GM12878 (cell line): ENCODE measurements around the gene TSC2. TPM values are rescaled to one million over a fixed set of nuclear protein-coding genes. Genes with fewer than 3 reads are reported as not detected.

Experiments used
- ATAC-seq: fragments of 200-7000 bp; cut with Tn5 transposase; 3 replicates; pipeline ENCODE4 v1.9.1; 2020; ENCODE audit warnings: mild to moderate bottlenecking, moderate library complexity
- BruUV-seq: library from RNA; stranded (reverse); fragments of 400-500 nt; replicated peaks from 2 replicates; lab custom pipeline; 2021; lab: Mats Ljungman, UMichigan
- CTCF ChIA-PET: fragments of 300-600 bp; sonication (Branson Sonifier 250); formaldehyde crosslinking; extraction: SDS; loops from one replicate; lab custom pipeline; 2021; ENCODE audit warnings: inconsistent platforms; lab: Yijun Ruan, JAX
- POLR2A ChIA-PET: fragments of 350-600 bp; formaldehyde crosslinking; extraction: SDS; loops from one replicate; lab custom pipeline; 2021; ENCODE audit warnings: inconsistent platforms; lab: Charles Lee
- RAD21 ChIA-PET: fragments of 300-600 bp; sonication (Branson Sonifier 250); formaldehyde crosslinking; loops from one replicate; lab custom pipeline; 2023; ENCODE audit warnings: antibody characterized with exemption; ENCODE audit not compliant: unreplicated experiment; lab: Charles Lee
- SMC1A ChIA-PET: fragments of 300-600 bp; sonication (Branson Sonifier 250); formaldehyde crosslinking; loops from one replicate; lab custom pipeline; 2023; ENCODE audit not compliant: unreplicated experiment, uncharacterized antibody; lab: Charles Lee
- DNase-seq: peaks from one replicate; pipeline ENCODE4 v3.0.0-alpha.2; 2011; ENCODE audit warnings: low read depth, low spot score
- FAIRE-seq: peaks from 3 replicates; lab custom pipeline; 2011; peaks lifted over from hg19 to GRCh38; lab: Jason Lieb, UNC
- H2AFZ ChIP-seq: 2 replicates; pipeline ENCODE4 v1.6.0; 2011; ENCODE audit warnings: low read depth, low read length, control low read depth; ENCODE audit not compliant: control insufficient read depth
- H3K27ac ChIP-seq: 2 replicates; pipeline ENCODE4 v1.5.1; 2011; ENCODE audit warnings: control low read depth; ENCODE audit not compliant: control insufficient read depth, insufficient read depth
- H3K27me3 ChIP-seq, 2 experiments: replicated peaks in 1 of 2; 2 replicates each; pipeline versions ENCODE4 v1.6.0 to v1.6.1; 2011; ENCODE audit warnings: low read length in 1 of 2; ENCODE audit not compliant: control insufficient read depth in 2 of 2, insufficient read depth in 2 of 2
- H3K36me3 ChIP-seq, 2 experiments: 2 replicates each; pipeline ENCODE4 v1.5.1; 2011; ENCODE audit warnings: low read length in 1 of 2; ENCODE audit not compliant: control insufficient read depth in 2 of 2, insufficient read depth in 2 of 2
- H3K4me1 ChIP-seq: 2 replicates; pipeline ENCODE4 v1.6.1; 2011; ENCODE audit warnings: mild to moderate bottlenecking, low read length, moderate library complexity, mixed read lengths; ENCODE audit not compliant: control insufficient read depth, insufficient read depth
- H3K4me2 ChIP-seq: 2 replicates; pipeline ENCODE4 v1.6.0; 2011; ENCODE audit warnings: control low read depth; ENCODE audit not compliant: control insufficient read depth, insufficient read depth
- H3K4me3 ChIP-seq: fragments of 200-600 bp; sonication (generic); 2 replicates; pipeline ENCODE4 v1.5.1; 2016
- H3K79me2 ChIP-seq: 2 replicates; pipeline ENCODE4 v1.6.0; 2011; ENCODE audit warnings: low read length; ENCODE audit not compliant: control insufficient read depth, insufficient read depth
- H3K9ac ChIP-seq: 2 replicates; pipeline ENCODE4 v1.8.0; 2011; ENCODE audit warnings: low read length, control low read depth, mixed read lengths; ENCODE audit not compliant: control insufficient read depth, insufficient read depth
- H3K9me3 ChIP-seq: replicated peaks from 3 replicates; pipeline ENCODE4 v1.5.1; 2011; ENCODE audit warnings: mild to moderate bottlenecking, low read length; ENCODE audit not compliant: control insufficient read depth, insufficient read depth
- H4K20me1 ChIP-seq: 2 replicates; pipeline ENCODE4 v1.6.0; 2011; ENCODE audit not compliant: control insufficient read depth, insufficient read depth
- BHLHE40 ChIP-seq, 2 experiments: fragments of 450-650 bp in 1 of 2; IDR thresholded peaks; 2 replicates each; pipeline ENCODE4 v1.6.1; 2011 to 2017; ENCODE audit warnings: low read depth in 2 of 2, borderline replicate concordance in 1 of 2, improper control_type of control experiment in 1 of 2, low read length in 1 of 2, mild to moderate bottlenecking in 1 of 2
- BMI1 ChIP-seq: fragments of 450-650 bp; IDR thresholded peaks from 2 replicates; pipeline ENCODE4 v1.6.1; 2016; ENCODE audit warnings: mild to moderate bottlenecking, moderate library complexity, borderline replicate concordance
- FOS ChIP-seq: IDR thresholded peaks from 3 replicates; pipeline ENCODE4 v1.6.1; 2011; ENCODE audit warnings: borderline replicate concordance; ENCODE audit not compliant: insufficient read length; ENCODE audit errors: extremely low read depth
- RELB ChIP-seq: fragments of 450-650 bp; IDR thresholded peaks from 2 replicates; pipeline ENCODE4 v1.6.1; 2017; ENCODE audit warnings: low read depth, mild to moderate bottlenecking, moderate library complexity
- RUNX3 ChIP-seq: IDR thresholded peaks from 2 replicates; pipeline ENCODE4 v1.6.1; 2012; ENCODE audit warnings: low read length, inconsistent platforms
- TARDBP ChIP-seq: IDR thresholded peaks from 2 replicates; pipeline ENCODE4 v1.6.1; 2016; ENCODE audit warnings: borderline replicate concordance
- TCF12 ChIP-seq: IDR thresholded peaks from 2 replicates; pipeline ENCODE4 v1.6.1; 2011; ENCODE audit warnings: low read depth, mild to moderate bottlenecking, low read length
- TCF7 ChIP-seq: IDR thresholded peaks from 2 replicates; pipeline ENCODE4 v1.6.1; 2014; ENCODE audit warnings: antibody characterized with exemption, borderline replicate concordance
- WGBS: methylation state at CpG from one replicate; pipeline ENCODE4 v1.1.6; 2016; ENCODE audit warnings: low lambda C conversion rate; ENCODE audit not compliant: insufficient replicate concordance, insufficient coverage; ENCODE audit errors: missing lambda C conversion rate; 5-methylcytosine and 5-hydroxymethylcytosine counted together
- in situ Hi-C: fragments of 300-500 bp; cut with MboI; formaldehyde crosslinking; loops from 9 replicates; pipeline ENCODE4 v1.14.3; 2018; ENCODE audit warnings: mixed read lengths
- intact Hi-C: fragments of 100-400 bp; cut with micrococcal nuclease; formaldehyde crosslinking; loops from one replicate; pipeline ENCODE4 v1.14.2; 2022; ENCODE audit not compliant: unreplicated experiment
- polyA plus RNA-seq, 11 experiments: library from polyadenylated mRNA; depleted of rRNA in 4 of 11; unstranded in 6 of 11; stranded (reverse) in 5 of 11; fragments of >200 nt; fragmentation: Nextera tagmentation in 4 of 11; fragmentation: Illumina TruSeq in 1 of 11; extraction: Ambion mirVana in 4 of 11; extraction: Trizol in 1 of 11; gene quantifications; 1 replicate in 1 of 11; 2 replicates in 10 of 11; pipeline versions ENCODE4 v1.2.1 to v1.2.3, GENCODE V29; 2011 to 2016; ENCODE audit warnings: inconsistent platforms in 2 of 11, missing spikeins in 2 of 11, low read depth in 1 of 11
- total RNA-seq, 4 experiments: library from RNA; depleted of rRNA in 3 of 4; stranded (reverse); fragments of >200 nt in 3 of 4; fragmentation: Illumina TruSeq in 1 of 4; extraction: Trizol in 1 of 4; gene quantifications; 2 replicates each; pipeline versions ENCODE4 v1.2.1 to v1.2.3, GENCODE V29; 2013 to 2021
- TF ChIP-seq, protein P1 (sequence below): fragments of 450-650 bp; IDR thresholded peaks from 2 replicates; pipeline ENCODE4 v1.6.1; 2017; ENCODE audit warnings: antibody characterized with exemption, mild to moderate bottlenecking, moderate library complexity

The TSC2 gene
- total and polyA plus RNA-seq, 10 of the 15 experiments (the other 5 are each of a cell fraction or from before 2014, with no cell fraction given), result 1.6 to 77.0 (median 21.6) TPM

DNA sequence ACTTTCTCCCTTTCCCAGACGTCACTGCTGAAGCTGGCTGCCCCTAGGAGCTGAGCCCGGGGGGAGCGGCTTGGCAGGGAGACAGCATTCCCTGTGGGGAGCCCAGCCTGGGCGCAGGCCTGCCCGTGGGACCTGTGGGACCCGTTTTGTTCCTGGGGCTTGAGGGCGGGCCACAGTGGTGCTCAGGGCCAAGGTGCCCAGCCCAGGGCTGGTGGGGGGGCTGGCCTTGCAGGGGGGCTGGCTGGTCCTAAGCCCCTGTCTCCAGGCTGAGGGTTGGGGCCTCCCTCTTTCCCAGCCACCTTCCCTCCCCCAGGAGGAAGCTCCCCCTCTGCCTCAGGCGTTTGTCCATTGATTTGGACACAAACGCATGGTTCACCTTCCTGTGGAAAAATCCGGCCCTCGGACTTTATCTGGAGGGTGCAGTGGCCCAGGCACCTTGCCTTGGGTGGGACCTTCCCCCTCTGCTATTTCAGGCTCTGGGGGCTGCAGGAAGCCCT lies 16.7 kb upstream of the TSC2 start (continued):
- no peak for TF ChIP-seq RELB
- TF ChIP-seq TARDBP, result no peak
- TF ChIP-seq, protein P1, sequence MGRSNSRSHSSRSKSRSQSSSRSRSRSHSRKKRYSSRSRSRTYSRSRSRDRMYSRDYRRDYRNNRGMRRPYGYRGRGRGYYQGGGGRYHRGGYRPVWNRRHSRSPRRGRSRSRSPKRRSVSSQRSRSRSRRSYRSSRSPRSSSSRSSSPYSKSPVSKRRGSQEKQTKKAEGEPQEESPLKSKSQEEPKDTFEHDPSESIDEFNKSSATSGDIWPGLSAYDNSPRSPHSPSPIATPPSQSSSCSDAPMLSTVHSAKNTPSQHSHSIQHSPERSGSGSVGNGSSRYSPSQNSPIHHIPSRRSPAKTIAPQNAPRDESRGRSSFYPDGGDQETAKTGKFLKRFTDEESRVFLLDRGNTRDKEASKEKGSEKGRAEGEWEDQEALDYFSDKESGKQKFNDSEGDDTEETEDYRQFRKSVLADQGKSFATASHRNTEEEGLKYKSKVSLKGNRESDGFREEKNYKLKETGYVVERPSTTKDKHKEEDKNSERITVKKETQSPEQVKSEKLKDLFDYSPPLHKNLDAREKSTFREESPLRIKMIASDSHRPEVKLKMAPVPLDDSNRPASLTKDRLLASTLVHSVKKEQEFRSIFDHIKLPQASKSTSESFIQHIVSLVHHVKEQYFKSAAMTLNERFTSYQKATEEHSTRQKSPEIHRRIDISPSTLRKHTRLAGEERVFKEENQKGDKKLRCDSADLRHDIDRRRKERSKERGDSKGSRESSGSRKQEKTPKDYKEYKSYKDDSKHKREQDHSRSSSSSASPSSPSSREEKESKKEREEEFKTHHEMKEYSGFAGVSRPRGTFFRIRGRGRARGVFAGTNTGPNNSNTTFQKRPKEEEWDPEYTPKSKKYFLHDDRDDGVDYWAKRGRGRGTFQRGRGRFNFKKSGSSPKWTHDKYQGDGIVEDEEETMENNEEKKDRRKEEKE, result no peak

GRCh38 chr16:2032285-2033056 lies 15.3 kb upstream of the TSC2 start:
- H3K79me2 ChIP-seq, result no peaks in the 10 kb centered on the region
- ChIA-PET RAD21 (interaction anchor here (0.7 kb wide), 1 partner anchor 168 kb away, joined by 3 read pairs; no protein-coding TSS in a partner anchor), SMC1A (interaction anchor here (1.4 kb wide), 1 partner anchor 12 kb away, joined by 4 read pairs; no protein-coding TSS in a partner anchor), POLR2A (interaction anchor here (0.6 kb wide), 1 partner anchor 76 kb away, joined by 5 read pairs; no protein-coding TSS in a partner anchor), CTCF (interaction anchor here (0.6 to 1.1 kb wide), 3 partner anchors 10 to 36 kb away, joined by 3 read pairs; no protein-coding TSS in a partner anchor)
- no peak overlapping the region for H3K27ac ChIP-seq
- DNase-seq, result no peak
- H3K27me3 ChIP-seq, result peaks cover 7 to 11% of the 10 kb centered on the region in 2 experiments
- no peaks in the 10 kb centered on the region for H3K9me3 ChIP-seq
- TF ChIP-seq FOS (no peak), BHLHE40 (IDR thresholded peaks at IDR 0.05; ENCODE audit: borderline replicate concordance in 1 of 2, low read depth in 2 of 2, low read length in 1 of 2) (no peak), RUNX3 (no peak), BMI1 (no peak), TCF12 (0 out of 2 replicates have a peak, but pooled peaks have one; percentile 53), TCF7 (no peak)
- H2AFZ ChIP-seq, result no peak overlapping the region
- no peak for FAIRE-seq
- H3K9ac ChIP-seq, result no peak overlapping the region
- H3K36me3 ChIP-seq, result no peaks in the 10 kb centered on the region
- ATAC-seq, result peak; percentile 54
- H3K4me2 ChIP-seq, result no peak overlapping the region
- no peak overlapping the region for H3K4me3 ChIP-seq
- peaks cover 5% of the 10 kb centered on the region; the same call in 1 of the 2 replicates for H4K20me1 ChIP-seq
- in situ Hi-C loops, result no loop called here
- no TSS peak for BruUV-seq
- intact Hi-C loops, result no loop called here
- WGBS, result 34% methylated on average over 15 of the region's 15 CpGs
- no peaks in the 10 kb centered on the region for H3K4me1 ChIP-seq
